Measurements from ENCODE around the gene LTBP2. TPM values are rescaled to one million over a fixed set of nuclear protein-coding genes. Genes with fewer than 3 reads are reported as not detected.
A peak's percentile ranks its signal among the peaks of the same experiment; 100 is the strongest.
"Not testable (repeated sequence)": the region's sequence is repeated elsewhere in the genome, so short reads cannot be mapped to it uniquely, and the experiment has no call there.

Gene LTBP2
- total RNA-seq, 1 experiment from 2014 or later: 32.5 TPM

DNA sequence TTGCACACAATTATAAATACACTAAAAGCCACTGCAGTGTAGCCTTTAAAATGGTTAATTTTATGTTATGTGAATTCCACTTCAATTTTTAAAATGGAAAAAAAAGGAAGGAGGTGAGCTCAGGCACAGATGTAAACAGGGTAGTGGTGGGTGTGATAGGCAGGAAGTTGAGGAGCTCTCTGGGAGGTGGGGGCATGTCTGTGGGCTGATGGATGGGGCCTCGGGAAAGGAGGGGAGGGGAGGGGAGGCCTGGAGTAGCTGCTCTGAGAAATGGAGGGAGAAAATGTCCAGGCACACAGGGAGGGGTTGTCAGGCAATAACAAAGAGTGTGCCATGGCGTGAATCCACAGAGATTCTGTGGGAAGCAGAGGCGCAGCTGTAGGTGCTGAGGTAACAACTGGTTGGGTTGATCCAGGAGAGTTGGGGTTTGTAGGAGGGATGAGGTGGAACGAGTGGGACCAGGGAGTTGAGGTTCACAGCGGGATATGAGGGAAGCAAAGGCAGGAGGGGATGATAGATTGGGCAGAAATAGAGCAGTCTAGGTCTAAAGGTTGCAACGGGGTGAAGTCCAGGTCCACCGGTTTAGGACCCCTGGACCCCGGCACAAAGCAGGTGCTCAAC is 57.2 kb downstream of the LTBP2 start:
- DNase-seq (ENCODE audit: low read depth): no peak

- DNase-seq (ENCODE audit: low read depth): no peak
These were observed 59.4 kb downstream of the LTBP2 start for GRCh38 chr14:74552623-74553022.

GRCh38 chr14:74551431-74552371 is 60.3 kb downstream of the LTBP2 start:
- no peak for DNase-seq (ENCODE audit: low read depth)

DNA sequence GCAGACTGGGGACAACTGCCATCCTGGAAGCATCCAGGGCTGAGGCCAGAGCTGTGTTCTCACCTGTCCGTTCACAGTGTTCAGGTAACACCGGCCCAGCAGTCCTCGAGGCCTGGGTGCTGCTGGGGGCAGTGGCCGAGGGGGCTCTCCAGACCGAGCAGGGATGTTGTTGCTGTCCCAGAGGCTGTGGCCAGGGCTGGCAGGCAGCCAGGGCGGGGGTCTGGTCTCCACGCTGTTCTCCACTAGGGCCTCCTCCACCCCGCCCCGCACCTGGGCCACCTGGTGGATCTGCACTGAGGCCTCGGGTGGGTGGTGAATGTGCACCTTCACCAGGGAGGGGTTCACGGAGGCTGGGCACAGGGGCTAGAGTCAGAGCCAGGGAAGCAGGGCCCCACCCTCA is 61.0 kb downstream of the LTBP2 start:
- no peak for DNase-seq (ENCODE audit: low read depth)

- DNase-seq (ENCODE audit: low read depth): no peak
These were observed 62.0 kb downstream of the LTBP2 start for GRCh38 chr14:74550071-74550470.

DNA sequence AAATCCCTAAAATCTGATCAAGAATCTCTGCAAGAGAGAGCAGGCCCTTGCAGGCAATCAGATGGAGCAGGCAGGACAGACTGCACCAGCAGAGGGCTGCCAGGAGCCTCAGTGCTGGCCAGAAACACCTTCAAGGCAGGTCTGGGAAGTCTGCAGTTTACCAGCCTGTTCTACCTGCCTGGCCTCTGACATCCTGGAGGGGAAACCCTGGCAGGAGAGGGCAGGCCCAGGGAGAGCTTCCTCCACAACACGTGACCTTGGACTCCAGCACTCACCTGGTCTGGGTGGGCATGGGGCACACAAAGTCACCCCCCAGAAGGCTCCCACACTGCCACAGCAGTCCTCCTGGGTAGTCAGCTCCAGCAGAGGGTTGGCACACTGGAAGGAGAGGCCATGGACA is 62.4 kb downstream of the LTBP2 start:
- DNase-seq (ENCODE audit: low read depth): no peak

DNA sequence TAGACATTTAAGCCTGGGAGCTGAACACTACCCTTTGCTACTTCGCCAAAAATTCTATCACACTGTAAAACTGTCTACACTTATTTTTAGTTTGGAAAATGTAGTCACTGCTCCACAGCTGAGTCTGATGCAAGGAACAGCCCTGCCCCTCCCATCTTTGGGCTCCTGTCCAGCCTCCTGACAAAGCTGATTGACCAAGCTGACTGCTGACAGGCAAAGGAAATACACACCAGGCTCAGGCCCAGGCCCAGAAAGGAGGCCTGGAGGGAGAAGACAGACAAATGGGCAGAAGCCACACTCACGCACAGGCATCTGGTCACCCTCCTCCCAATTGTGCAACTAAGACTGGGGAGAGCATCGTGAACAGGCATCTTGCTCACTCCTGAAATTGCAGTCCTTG is 63.2 kb downstream of the LTBP2 start:
- DNase-seq (ENCODE audit: low read depth): no peak

DNA sequence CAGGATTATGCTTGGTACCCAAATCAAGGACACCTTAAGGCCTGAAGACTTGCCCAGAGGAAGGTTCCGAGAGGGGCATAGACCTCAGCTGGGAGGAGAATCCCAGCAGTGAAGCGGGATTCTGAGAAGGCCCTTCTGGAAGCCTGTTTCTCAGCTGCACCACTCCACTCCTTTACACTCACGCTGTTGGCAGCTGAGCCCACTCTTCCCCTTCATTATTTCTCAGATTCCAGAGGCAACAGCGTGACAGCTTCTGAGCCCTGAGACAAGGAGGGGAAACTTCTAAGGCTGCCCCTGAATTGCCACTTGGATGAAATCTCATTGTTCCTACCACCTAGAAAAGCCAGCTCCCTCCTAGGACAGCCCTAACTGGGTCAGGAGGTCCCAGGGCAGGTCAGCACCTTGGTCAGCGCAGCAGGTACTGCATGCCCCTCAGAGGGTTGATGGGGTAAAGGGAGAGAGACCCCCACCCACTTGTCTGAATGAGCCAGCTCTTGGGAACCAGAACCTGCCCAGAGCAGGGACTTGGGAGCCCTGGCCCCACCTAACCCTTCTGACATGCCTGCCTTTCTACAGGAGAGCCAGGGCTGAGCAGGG is 64.6 kb downstream of the LTBP2 start:
- DNase-seq (ENCODE audit: low read depth): no peak

- DNase-seq (ENCODE audit: low read depth): no peak
These were observed 65.6 kb downstream of the LTBP2 start for GRCh38 chr14:74546416-74546815.

DNA sequence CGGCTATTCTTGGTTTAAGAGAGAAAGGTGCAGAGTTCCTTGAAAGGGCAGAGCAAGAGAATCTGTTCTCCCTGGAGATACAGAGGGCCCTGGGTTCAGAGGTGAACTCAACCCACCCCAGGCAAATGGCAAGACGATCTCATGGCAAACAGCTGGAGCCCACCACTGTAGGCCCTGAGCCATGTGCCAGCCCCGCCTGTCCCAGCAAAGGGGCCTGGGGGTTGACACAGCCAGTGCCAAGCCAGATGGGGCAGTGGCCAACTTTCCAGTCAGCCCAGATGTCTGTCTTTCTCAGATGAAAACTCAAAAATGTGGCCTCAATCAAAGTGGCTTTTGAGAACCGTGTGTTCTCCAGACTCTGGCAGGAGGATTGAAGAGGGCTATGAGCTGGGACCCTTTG is 66.7 kb downstream of the LTBP2 start:
- no peak for DNase-seq (ENCODE audit: low read depth)

GRCh38 chr14:74543771-74544438 is 68.1 kb downstream of the LTBP2 start:
- DNase-seq (ENCODE audit: low read depth): no peak

- DNase-seq (ENCODE audit: low read depth): no peak
These were observed 69.9 kb downstream of the LTBP2 start for GRCh38 chr14:74542056-74542685.

DNA sequence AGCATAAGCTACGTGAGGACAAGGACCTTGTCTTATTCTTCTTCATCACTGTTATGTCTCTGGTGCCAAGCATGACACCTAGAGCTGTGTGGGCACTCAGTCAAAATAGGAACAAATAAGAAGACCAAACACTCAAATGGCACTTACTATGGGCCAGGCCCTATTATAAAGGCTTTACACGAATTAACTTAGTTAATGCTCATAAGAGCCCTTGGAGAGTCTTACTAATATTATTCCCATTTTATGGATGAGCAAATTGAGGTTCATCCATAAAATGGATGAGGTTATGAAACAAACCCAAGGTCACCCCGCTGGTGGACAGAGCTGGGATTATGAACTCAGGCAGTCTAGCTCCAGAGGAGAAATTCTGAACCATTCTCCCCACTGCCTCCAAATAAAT is 70.8 kb downstream of the LTBP2 start:
- no peak for DNase-seq (ENCODE audit: low read depth)

- no peak for DNase-seq (ENCODE audit: low read depth)
These were observed 72.5 kb downstream of the LTBP2 start for GRCh38 chr14:74539503-74539902.

- DNase-seq (ENCODE audit: low read depth): no peak
These were observed 73.3 kb downstream of the LTBP2 start for GRCh38 chr14:74538411-74539391.

GRCh38 chr14:74536336-74536735 is 75.7 kb downstream of the LTBP2 start:
- not testable (repeated sequence) for DNase-seq (ENCODE audit: low read depth)

DNA sequence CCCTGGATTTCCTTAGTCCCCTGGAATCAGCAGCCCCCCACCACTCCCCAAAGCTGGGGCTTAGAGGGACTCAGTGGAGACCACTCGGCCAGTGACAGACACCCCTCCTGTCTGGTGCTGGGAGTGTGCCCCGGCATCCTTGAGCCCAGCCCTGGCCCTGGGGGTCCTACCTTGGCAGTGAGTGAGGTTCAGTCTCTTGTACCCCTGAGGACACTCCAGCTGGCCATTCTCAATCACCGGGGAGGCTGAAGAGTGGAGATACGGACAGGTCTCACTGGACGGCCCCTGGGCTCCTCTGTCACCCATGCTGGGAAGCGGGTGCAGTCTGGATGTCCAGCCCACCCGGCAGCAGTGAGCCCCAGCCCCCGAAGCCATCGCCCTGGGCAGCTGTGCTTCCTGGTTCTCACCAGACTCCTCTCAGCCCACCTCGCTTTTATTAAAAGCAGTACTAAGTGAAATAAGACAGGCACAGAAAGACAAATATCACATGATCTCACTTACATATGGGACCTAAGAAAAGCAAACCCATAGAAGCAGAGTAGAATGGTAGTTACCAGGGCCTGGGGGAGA is 76.2 kb downstream of the LTBP2 start:
- DNase-seq (ENCODE audit: low read depth): no peak

GRCh38 chr14:74533576-74533975 is 78.5 kb downstream of the LTBP2 start:
- no peak for DNase-seq (ENCODE audit: low read depth)

- DNase-seq (ENCODE audit: low read depth): no peak
These were observed 79.8 kb downstream of the LTBP2 start for GRCh38 chr14:74532246-74532645.

GRCh38 chr14:74531467-74531866 is 80.6 kb downstream of the LTBP2 start:
- DNase-seq (ENCODE audit: low read depth): peak; percentile 40
